ENCODE results near the gene NET1.

Gene NET1

DNA sequence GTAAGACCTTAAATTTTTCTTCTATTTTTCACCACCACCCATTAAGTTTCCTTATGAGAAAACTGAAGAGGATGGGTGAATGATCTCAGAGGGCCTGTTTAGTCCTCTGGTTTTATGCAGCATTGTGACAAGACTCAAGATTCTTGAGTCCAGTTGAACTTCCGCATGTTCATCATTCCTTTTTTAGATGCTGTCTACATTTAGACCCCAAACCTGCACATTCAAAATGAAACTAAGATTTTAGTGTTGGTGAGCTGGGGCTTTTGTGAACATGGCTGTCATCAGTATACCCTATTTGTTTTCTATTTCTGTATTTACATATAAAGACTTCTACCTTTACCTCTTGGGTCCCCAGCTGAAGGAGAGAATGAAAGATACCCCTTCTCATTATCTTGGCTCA lies 31.1 kb downstream of the NET1 start:
- DNase-seq = no peak

DNA sequence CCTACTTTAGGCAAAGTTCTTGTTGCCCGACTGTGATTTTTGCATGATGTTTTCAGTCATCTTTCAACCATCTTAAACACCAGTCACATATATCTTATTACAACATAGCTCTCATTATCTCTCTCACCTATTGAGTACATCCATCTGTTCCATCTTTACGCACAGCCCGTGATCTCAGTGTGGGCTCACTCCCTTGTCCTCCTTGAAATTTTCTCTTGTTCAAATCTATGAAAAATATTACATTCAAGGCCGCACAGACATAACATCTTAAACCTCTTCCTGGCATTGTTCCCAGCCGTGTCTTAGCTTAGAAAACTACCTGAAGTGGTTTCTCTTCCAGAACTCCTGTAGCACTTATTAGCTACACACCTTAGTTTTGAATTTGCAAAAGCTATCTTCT lies 32.6 kb downstream of the NET1 start:
- DNase-seq = no peak

DNA sequence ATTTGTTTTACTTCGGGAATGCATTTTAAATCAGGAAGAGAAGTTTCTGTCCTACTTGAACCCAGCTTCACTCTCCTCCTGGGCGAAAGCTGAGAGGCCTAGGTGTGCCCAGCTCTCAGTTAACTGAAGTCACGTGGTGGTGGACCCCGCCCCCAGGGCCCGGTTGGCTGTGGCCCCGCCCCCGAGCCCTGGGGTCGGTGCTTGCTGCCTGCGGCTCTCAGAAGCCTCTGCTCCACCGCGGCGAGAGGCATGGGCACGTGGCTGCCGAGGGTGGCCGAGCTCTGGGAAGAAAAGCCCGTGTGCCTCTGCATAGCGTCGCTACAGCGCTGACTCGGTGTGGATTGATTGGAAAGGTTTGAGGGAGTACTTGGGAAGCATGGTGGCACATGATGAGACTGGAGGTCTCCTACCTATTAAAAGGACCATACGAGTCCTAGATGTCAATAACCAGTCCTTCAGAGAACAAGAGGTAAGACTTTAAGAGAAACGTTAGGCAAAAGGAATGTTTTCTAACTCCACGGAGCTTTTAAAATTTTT lies 34.1 kb downstream of the NET1 start:
- DNase-seq = peak; percentile 87

DNA sequence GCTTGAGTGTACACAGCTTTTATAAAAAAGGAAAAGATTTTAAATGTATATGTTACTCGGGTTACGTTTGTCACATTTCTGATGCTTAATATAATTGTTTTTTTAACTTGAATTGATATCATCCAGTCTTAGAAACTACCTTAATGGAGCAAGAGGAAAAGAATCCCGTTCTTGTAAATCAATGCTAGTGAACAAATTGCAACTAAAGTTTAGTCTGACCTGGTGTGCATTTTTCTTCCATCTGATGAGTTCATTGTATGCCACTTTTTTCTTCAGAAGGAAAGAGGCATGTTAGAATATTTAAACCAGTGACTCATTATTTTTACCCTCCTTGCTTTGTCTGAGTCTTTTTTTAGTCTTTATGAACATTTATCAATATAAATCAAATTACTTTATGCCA lies 34.7 kb downstream of the NET1 start:
- peak; percentile 22 for DNase-seq

DNA sequence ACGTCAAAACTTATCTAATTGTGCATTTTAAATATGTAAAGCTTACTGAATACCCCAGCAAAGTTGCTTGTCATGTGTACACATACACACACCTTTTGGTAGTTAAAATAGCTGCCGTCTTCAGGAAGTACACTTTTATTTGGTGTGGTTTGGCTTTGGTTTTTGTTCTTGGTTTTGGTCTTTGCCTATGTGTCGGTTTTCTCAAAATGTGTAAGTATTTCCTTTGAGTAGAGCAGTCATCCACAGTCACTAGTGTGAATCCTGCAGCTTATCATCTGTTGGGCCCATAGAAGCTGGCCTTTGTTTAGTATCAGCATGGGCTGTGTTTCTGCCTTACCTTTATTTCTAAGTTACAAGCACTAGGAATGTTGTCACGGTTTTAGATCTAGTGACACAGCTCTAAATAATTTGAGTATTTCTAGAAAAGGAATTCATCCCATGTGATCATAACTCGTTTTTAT lies 35.3 kb downstream of the NET1 start:
- DNase-seq = peak; percentile 27

DNA sequence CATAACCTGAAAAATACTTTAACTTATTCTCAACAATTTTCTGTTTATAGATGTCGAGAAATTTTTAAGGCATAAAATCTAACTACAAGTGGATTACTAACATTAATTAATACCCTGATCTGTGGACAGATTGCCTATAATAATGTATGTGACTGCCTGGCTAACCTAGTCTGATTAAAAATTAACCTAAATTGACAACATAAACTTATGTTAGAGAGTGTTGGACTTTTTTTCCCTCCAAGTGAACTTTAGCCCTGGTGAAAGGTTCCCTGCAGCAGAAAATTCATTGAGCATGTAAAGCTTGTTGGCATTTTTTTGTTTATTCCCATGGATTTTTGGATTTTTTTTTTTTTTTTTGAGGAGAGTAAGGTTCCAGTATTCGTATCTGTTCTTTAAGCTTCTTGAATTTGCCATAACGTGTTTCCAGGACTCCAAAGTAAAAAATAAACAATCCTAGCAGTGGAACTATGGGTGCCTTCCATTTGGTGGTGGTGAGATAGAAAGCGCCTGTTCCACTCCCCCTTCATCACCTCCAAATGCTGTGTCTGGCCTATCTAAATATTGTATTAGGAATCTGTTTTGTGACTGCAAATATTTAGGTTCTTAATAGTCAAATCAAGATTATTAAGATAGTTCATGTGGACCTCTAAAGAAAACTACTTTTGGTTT lies 36.1 kb downstream of the NET1 start:
- DNase-seq = no peak

DNA sequence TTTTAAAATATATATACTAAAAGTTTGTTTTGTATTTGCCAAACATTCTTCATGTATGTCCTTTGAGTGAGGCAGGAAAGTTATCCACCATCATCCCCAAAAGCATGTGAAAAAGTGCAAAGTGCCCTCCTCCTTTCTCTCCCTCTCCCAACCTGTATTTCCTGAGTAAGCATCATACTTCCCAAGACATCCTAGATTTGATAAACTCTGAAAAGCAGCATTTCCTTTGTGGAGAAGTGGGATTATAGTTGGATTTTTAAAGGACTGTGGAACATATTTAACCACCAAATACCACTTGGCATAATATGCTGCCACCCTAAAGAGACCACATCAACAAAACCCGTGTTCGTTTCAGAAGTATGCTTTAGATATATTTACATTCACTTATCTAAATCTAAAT lies 36.9 kb downstream of the NET1 start:
- DNase-seq = no peak

DNA sequence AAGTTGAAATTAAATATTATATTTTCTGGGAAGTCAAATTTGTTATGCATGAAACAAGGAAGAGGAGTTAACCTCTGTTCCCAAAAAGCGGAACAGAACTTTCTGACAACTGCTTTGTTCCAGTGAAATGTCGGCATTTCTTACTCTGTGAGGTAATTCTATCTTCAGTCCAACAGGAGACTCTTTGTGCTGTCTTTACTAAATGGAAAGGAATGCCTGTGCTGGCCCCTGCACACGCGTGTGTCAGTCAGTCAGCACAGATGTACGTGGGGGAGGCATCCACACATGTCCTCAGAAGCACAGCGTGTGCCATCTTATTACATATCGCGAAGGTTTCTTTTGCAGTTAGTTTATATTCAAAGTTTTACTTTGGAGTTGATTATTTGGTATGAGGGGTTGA lies 37.5 kb downstream of the NET1 start:
- DNase-seq = peak; percentile 84

DNA sequence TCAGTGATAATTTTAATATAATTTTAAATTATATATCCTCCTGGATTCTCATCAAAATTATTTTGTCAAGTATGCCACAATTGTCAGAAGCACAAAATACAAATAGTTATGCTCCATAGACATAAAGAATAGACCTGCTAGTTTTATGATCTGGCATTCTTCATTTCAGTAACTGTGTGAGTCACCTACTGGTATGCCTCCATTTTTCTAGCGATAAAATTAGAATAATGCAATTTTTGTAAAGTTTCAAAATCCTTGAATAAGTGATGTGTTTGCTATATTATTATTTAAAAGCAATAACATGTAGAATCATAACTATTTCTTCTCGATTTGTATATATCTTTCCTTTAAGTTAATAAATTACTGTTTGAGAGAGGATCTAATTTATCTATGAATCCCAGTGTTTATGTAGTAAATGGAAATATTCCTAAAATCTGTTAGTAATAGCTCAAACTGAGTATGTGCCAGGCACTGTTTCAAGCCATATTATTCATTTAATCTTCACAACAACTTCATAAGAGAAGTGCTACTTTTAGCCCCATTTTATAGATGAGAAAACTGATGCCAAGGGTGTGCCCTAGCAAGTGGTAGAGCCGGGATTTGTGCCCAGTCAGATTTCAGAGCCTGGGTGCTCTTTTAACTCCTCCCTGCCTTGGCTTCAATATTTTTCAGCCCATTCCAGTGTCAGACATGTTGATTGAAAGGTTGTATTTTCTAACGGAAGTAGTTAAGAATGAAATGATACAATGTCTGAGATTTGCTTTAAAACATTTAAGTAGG lies 38.4 kb downstream of the NET1 start:
- peak; percentile 41 for DNase-seq

DNA sequence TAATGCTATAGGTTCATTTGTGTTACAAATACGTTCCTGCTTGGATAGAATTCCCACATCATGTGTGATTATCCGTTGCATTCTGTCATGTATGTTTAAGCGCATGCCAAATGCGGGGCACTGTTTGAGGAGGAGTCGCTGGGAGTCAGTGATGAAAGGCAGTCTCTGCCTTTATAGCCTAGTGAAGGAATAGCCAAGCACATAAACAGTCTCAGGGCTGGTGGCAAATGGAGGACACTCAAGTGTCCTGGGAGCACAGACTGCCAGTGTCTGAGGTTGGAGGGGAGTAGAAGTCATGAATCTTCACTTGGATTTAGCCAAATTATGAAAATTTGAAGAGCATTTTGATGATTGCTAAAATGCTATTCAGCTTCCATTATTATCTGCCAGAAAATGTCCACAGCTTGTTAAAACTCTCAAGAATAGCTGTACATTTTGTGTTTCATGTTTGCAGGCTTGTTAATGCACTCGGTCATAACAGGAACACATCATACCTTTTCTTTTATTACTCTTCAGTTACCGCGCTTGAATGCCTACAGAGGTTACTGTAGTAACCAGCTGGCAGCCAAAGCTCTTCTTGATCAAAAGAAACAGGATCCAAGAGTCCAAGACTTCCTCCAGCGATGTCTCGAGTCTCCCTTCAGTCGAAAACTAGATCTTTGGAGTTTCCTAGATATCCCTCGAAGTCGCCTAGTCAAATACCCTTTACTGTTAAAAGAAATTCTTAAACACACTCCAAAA lies 41.6 kb downstream of the NET1 start:
- no peak for DNase-seq

DNA sequence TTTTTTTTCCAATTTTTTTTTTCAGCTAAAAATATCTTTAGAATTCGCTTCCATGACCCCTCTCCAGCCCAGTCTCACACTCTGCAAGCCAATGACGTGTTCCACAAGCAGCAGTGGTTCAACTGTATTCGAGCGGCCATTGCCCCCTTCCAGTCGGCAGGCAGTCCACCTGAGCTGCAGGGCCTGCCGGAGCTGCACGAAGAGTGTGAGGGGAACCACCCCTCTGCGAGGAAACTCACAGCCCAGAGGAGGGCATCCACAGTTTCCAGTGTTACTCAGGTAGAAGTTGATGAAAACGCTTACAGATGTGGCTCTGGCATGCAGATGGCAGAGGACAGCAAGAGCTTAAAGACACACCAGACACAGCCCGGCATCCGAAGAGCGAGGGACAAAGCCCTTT lies 44.2 kb downstream of the NET1 start:
- no peak for DNase-seq

DNA sequence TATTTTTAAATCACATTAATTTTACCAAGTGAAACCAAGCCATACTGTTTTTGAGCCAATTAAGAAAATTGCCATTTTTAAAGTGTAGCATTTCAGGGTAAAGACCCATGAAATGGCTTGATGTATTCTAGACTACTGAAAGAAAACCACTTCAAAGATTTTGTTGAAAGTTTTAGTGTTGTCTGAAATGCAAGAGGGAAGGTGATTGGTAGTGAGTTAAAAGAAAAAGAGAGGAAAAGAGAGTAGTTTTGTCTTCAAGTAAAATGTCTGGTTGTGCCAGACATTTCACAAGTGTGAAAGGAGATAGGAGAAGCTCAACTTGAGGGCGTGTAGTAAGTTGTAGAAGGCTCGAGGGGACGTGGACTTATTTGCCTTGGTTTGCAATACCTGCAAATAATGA lies 45.4 kb downstream of the NET1 start:
- no peak for DNase-seq

DNA sequence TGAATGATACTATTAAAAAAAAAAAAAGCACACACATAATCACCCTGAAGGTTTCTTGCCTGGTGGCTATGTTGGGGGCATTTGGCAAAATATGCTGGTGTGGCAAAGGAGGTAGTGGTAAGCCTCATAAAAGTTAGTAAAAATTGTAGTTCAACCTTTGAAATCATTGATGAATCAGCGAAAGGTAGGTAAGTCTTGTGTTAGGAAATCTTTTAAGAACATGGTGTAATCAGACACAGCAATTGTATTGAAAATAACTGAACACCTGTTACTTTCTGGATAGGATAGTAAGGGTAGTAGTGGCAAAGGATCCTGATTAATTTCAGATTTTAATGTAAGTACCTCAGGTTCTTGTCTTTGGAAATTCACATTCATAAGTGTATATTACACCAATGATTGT lies 46.1 kb downstream of the NET1 start:
- no peak for DNase-seq

DNA sequence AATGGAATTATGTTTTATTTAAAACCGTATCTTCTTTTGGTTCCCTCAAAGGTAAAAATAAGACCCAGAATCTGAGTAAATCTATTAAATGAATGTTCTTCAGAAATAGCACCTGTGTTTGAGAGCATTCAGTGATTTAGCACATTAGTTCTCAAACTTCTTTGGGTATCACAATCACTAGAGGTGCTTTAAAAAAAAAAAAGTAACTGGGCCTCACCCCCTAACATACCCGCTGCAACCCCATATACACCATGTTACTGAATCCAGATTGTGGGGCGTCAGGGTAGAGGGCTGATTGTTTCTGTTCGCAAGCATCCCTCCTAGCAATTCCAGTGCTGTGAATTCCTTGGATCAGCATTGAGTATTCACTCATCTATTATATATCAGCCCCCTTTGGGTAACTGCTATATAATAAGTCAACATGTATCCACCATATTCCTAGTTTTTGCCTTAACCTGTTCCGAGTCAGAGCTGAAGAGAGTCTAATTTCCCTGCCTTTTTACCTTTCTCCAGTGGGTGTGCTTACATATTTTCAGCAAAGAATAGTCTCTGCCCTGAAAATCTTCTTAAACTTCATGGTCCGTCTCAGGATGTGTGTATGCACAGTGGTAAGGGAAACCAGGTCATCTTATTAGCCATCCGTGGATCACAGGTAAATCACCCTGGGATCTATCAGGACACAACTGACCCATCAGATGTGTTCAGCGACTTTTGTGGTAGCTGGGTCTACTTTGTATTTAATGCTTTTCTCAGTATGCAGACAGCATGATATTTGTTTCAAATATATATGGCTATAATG lies 46.8 kb downstream of the NET1 start:
- no peak for DNase-seq

DNA sequence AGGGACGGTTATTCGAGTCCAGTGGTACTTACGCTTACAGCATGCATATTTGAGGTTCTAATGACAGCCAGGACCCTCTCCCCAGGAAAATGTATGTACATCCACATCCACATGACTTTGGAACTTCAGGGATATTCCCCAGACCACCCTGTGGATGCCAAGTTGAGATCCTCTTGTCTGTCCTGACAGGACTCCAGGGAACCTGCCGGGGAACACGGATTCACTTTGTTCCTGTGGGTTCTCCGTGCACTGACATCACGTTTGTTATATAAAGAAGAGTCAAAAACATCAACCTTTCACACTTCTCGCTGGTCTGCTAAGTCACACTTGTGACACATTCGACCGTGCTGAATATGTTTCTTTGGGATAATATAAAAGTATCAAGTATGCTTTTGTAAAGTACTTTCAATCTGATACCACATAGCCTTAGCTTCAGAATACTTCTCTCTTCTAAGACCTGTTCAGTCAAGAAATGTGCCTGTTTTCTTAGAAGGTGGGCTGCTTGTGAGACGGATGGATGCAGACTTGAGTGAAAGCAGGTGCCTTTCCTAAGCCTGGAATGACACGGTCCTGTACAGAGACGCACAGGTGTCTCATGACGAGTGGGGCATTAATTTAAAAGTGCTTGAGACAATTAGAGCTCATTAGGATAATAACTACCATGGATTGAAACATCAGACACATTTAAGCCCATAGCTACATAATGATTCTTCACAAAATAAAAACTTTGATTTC lies 48.3 kb downstream of the NET1 start:
- DNase-seq = no peak

DNA sequence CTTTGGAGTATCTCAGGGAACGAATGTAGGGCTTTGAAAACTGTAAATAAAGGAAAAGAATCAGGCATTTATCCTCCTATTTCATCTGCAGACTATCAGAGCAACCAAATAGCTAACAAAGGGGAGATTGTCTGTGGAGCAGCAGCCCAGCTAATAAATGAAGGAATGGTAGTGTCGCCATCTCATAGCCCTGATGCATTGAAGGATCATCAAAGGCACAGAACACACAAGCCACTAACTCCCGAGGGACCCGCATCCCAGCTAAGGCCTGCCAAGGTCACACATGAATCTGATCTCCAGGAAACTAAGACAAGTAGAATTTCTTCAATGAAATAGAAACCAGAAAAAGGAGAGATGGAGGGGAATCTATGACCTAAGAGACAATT lies 48.8 kb downstream of the NET1 start:
- DNase-seq = peak; percentile 43

DNA sequence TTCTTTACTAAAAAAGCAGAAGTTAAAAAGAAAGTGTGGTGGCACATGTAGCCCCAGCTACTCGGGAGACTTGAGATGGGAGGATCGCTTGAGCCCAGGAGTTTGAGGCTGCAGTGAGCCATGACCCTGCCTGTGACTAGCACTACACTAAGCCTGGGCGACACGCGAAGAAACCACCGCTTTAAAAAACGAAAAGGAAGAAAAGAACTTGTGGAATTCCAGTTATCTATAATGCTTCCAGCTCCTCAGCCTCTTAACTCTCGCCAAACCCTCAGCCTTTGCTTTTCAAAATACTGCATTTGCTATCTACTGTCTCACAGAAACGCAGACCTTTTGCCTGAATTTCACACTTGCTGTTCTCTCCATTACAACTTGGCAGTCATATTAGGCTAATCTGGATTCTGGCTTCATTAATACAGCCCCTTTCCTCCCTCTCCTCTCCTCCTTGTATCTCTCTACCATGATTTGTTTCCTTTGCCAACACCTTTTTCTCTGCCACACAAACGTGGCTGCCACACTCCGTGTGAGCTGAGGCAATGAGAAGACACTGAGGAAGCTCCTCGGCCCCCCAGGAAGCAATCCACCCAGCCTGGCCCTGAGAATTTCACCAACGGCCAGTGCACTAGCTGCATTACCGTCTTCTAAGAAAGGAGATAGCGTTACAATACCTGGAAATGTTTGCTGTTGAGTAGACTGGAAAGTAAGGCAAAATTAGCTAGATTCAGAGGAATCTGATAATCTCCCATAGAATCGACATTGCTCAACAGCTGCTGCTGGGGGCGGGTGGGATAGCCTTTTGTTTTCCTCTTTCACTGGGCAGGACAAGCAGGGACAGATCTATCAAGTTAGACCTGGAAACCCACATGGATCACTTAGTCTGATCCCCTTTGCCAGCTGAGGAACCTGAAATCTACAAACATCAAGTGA lies 49.8 kb downstream of the NET1 start:
- DNase-seq = peak; percentile 41

DNA sequence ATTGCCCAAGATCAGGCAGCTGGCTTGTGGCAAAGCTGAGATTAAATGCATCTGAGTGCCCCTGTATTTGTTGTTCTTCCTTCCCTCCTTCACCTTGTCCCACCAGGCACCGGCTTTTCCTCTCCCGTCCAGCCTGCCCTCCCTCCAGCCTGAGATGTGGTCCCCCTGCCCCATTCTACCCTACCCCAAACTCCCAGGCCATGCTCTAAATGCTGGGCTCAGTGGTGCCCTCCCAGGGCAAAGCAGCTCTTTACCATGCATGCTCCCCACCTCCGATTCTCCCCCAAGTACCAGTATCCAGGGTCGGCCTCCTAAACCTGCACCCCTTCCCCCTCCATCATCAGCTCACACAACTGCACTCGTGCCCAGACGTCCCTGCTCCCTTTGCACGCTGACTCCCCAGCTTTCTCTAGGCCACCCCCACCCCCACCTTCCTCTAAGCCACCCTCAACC lies 50.5 kb downstream of the NET1 start:
- DNase-seq = no peak

DNA sequence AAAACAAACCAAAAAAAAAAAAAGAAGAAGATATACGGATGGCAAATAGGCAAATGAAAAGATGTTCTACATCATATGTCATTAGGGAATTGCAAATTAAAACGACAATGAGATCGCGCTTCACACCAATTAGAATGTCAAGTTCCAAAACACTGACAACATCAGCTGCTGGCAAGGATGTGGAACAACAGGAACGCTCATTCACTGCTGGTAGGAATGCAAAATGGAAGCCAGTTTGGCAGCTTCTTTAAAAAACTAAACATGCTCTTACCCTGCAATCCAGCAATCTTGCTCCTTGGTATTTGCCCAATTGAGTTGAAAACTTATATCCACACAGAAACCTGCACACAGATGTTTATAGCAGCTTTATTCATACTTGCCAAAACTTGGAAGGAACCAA lies 52.2 kb downstream of the NET1 start:
- no peak for DNase-seq

DNA sequence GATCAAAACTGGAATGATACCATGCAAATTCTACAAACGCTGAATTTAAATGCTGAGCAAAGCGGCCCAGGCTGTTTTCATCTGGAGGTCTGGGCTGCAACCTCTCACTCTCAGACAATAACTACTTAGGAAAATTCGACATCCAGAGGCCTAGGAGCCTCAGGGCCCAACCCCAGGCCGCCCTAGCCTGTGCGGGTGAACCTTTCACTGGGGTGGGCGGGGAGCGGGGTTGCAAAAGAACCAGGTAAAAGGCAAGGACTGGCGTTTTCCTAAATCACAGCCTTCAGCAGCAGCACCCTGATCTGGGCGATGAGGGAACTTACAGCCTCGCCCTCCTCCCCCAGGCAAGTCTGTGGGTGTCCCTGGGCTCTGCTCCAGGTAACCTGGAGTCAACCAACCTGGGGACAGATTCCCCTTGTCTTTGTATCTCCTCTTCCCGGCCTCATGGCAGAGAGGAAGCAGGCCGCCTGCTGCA lies 53.7 kb downstream of the NET1 start:
- no peak for DNase-seq

Measured in fibroblast of skin of right quadriceps (primary cell).